ENCODE data around the gene ATP9A.

Gene ATP9A

DNA sequence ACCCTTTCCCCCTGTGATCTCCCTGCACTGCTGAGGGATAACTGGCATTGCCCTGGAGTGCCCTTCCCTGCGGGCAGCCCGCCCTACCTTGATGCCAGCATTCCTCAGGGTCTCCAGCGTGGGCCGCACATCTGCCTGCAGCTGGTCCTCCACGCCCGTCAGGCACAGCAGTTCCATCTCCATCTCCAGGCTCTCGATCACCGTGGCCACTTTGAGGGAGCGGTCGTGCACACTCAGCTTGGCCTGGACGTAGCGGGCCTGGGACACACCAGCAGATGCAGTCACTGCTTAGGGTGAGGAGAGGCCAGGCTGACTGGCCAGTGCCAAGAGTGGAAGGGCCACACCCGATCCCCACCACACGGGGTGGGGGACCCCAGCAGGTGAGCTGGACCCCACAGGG lies 143.1 kb downstream of the ATP9A start:
- DNase-seq (ENCODE audit: low read depth): no peak
- no peak overlapping the region for H3K4me3 ChIP-seq (ENCODE audit: low read depth, low read length)
- TF ChIP-seq CTCF (IDR thresholded peaks at IDR 0.05; ENCODE audit: low read depth, low read length, missing control alignments): no peak

DNA sequence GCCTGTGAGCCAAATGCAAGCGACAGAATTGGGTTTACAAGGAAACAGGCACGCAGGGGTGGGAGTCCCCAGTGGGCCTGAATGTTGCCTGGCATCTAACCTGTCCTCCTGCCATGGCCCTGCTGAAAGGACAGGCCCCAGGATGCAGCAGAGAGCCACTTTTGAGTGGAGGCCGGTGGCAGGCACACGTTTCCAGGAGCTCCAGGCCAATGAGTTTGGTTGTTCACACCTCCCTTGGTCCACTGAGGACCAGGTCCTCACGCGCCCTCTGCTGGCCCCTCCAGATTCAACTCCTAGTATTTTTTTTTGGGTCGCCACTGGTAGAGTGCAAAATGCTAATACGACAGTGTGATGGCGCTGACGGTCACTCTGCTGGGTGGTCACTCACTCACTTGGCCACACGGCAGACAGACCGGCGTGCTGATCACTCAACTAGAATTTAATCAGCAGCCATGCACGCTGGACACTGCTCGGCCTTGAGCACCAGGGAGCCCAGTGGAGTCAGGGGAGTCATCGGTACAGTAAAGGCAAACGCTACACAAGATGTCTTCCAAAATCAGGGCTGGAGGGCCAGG lies 143.9 kb downstream of the ATP9A start:
- TF ChIP-seq CTCF (IDR thresholded peaks at IDR 0.05; ENCODE audit: low read depth, low read length, missing control alignments): peak; percentile 76
- H3K4me3 ChIP-seq (ENCODE audit: low read depth, low read length): no peak overlapping the region
- no peak for DNase-seq (ENCODE audit: low read depth)

GRCh38 chr20:51623255-51623654 lies 144.9 kb downstream of the ATP9A start:
- no peak for DNase-seq (ENCODE audit: low read depth)
- H3K4me3 ChIP-seq (ENCODE audit: low read depth, low read length): no peak overlapping the region
- no peak for TF ChIP-seq CTCF (IDR thresholded peaks at IDR 0.05; ENCODE audit: low read depth, low read length, missing control alignments)

DNA sequence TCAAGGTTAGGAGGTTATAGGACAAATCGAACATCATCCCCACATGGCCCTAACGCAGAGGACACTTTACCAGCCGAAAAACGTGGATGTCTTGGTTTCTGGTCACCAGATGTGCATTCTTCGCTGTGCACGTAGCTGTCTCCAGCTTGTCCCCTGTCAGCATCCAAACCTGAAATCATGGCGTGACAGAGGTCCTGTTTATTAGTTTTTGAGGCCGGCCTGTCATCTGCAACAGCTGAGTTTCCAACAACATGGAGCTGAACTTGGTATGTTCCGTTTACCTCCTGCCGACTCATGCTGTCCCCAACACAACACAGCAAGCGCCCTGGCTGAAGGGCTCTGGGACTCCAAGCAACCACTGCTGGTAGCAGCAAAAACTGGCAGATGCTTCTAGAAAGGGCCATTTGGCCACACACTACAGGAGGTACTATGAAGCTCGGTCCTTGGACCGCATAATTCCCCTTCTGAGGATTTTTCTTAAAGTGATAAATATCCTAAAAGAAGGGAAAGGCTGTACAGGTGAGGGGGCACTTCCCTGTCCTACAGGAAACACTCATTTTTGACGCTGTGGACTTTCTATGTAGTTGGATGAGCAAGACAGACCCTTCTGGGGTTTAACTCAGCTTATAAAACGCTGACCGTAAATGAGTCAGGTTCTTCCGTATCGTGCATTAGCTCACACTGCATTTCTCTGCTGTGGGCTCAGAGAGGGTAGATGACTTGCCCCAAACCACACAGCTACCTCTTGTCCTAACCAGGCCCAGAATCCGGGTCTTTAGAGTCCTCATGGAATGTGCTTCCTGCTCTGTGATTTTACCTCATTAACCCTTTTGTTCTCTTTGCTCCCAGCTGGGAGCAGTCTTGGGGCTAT lies 146.0 kb downstream of the ATP9A start:
- TF ChIP-seq CTCF (IDR thresholded peaks at IDR 0.05; ENCODE audit: low read depth, low read length, missing control alignments): no peak
- DNase-seq (ENCODE audit: low read depth): no peak
- H3K4me3 ChIP-seq (ENCODE audit: low read depth, low read length): no peak overlapping the region

DNA sequence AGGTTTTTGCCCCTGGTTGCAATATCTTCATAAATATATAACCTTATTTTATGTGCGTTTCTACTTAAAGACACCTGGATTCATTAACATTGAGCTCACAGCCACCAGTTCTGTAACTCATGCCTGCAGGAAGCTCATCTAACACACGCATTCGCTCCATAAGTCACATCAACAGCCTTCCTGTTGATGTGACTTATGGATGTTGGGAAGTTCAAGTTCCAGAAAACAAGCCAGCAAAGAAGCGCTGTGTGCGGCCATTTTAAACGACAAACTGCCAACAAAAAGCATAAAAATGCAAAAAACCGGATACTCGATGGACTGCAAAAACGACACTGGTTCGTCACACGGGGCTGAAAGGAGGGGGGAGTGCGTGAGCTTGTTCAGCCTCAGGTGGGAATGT lies 147.8 kb downstream of the ATP9A start:
- no peak for TF ChIP-seq CTCF (IDR thresholded peaks at IDR 0.05; ENCODE audit: low read depth, low read length, missing control alignments)
- H3K4me3 ChIP-seq (ENCODE audit: low read depth, low read length): no peak overlapping the region
- no peak for DNase-seq (ENCODE audit: low read depth)

DNA sequence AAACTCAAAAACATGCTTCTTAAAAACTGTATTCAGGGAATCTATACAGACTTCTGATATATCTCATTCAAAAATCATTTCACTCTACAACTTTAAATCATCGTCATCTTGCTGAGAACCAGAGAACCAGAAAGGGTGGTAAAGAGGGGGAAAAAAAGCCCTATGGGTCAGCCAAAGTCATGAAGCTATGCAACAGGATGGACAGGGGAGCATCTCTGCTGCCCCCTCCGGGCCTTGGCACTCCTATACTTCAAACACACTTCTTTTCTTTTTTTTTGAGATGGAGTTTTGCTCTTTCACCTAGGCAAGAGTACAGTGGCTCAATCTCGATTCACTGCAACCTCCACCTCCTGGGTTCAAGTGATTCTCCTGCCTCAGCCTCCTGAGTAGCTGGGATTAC lies 152.1 kb downstream of the ATP9A start:
- no peak for DNase-seq (ENCODE audit: low read depth)

More for the DNA sequence above, 152.1 kb downstream of the ATP9A start:
- no peak overlapping the region for H3K4me3 ChIP-seq (ENCODE audit: low read depth, low read length)
- peak; percentile 21 for TF ChIP-seq CTCF (IDR thresholded peaks at IDR 0.05; ENCODE audit: low read depth, low read length, missing control alignments)
